Kidney (tissue), 14 donors: ENCODE measurements around the gene GTF2H4. TPM values are rescaled to one million over a fixed set of nuclear protein-coding genes. Genes with fewer than 3 reads are reported as not detected.

ENCODE experiments used
- DNase-seq, 5 donors: peaks; one replicate each; pipeline ENCODE4 v3.0.0-alpha.2; 2013 to 2020
- FAIRE-seq: peaks from 2 replicates; lab custom pipeline; 2012; peaks lifted over from hg19 to GRCh38; lab: Jason Lieb, UNC
- H3K27ac ChIP-seq, 2 donors: one replicate each; pipeline ENCODE4 v1.7.0; 2013; ENCODE audit warnings: low read depth in 2 of 2, low read length in 2 of 2, inconsistent platforms in 1 of 2
- H3K27me3 ChIP-seq: one replicate; pipeline ENCODE4 v1.7.1; 2013; ENCODE audit warnings: low read length, inconsistent platforms; ENCODE audit not compliant: control insufficient read depth, insufficient read depth
- H3K36me3 ChIP-seq, 3 donors: one replicate each; pipeline versions ENCODE4 v1.7.0 to v1.7.1; 2013; ENCODE audit warnings: low read length in 3 of 3, control low read depth in 1 of 3, inconsistent platforms in 1 of 3; ENCODE audit not compliant: insufficient read depth in 3 of 3, control insufficient read depth in 2 of 3
- H3K4me1 ChIP-seq, 3 donors: one replicate each; pipeline versions ENCODE4 v1.7.0 to v1.7.1; 2013; ENCODE audit warnings: low read length in 3 of 3, inconsistent platforms in 1 of 3, low read depth in 1 of 3; ENCODE audit not compliant: control insufficient read depth in 2 of 3, insufficient read depth in 2 of 3
- H3K4me3 ChIP-seq, 3 donors: one replicate each; pipeline versions ENCODE4 v1.7.0 to v1.8.1; 2013; ENCODE audit warnings: low read length in 3 of 3, control low read depth in 1 of 3, inconsistent platforms in 1 of 3
- H3K9ac ChIP-seq, 3 donors: one replicate each; pipeline versions ENCODE4 v1.7.0 to v1.7.1; 2013; ENCODE audit warnings: low read length in 3 of 3, control low read depth in 1 of 3, inconsistent platforms in 1 of 3
- H3K9me3 ChIP-seq, 3 donors: one replicate each; pipeline versions ENCODE4 v1.7.0 to v1.7.1; 2013; ENCODE audit warnings: low read length in 3 of 3, control low read depth in 1 of 3, inconsistent platforms in 1 of 3; ENCODE audit not compliant: control insufficient read depth in 2 of 3, insufficient read depth in 1 of 3
- CTCF ChIP-seq: IDR thresholded peaks from 3 replicates; pipeline ENCODE4 v1.5.1; 2012; ENCODE audit warnings: mild to moderate bottlenecking, moderate library complexity, borderline replicate concordance; ENCODE audit not compliant: insufficient read depth; ENCODE audit errors: extremely low read depth
- intact Hi-C: fragments of 100-400 bp; cut with DNase I; formaldehyde crosslinking; loops from one replicate; pipeline ENCODE4 v1.11.1; 2022
- polyA plus RNA-seq: library from polyadenylated mRNA; stranded (reverse); fragments of 350-450 nt; fragmentation: Illumina TruSeq; extraction: RNeasy Lipid Tissue Mini Kit (QIAGEN cat#74804); gene quantifications from one replicate; pipeline ENCODE4 v1.2.3, GENCODE V29; 2014; ENCODE audit warnings: low read depth, low replicate concordance; ENCODE audit not compliant: insufficient read depth
- total RNA-seq: library from RNA; stranded (reverse); fragmentation: NEBNext Ultra II Directional; extraction: Animal tissue kit (Norgen Biotek cat#: 25700); gene quantifications from one replicate; pipeline ENCODE4 v1.2.1, GENCODE V29; 2021
- donor health status: control.
- donor health status: control.
- donor health status: control.
- donor health status: control.
- donor health status: control.
- donor health status: DM: yes; HTN: yes; CAD: no.
- donor health status: Normal renal cell carcinoma (clear cell type).

Gene GTF2H4
- total and polyA plus RNA-seq, 2 donors from 2014 or later = 20.9 to 39.3 TPM

GRCh38 chr6:30954631-30955366 is 46.8 kb downstream of the GTF2H4 start:
- no peaks in the 10 kb centered on the region for H3K36me3 ChIP-seq
- no peak for TF ChIP-seq CTCF
- no peaks in the 10 kb centered on the region for H3K9me3 ChIP-seq
- H3K4me1 ChIP-seq = no peaks in the 10 kb centered on the region
- FAIRE-seq (no peak), DNase-seq (no peak)
- no peak overlapping the region for H3K27ac ChIP-seq
- H3K4me3 ChIP-seq = peak overlapping the region in 1 of 3 donors; percentile 53
- intact Hi-C loops = no loop called here
- H3K9ac ChIP-seq = peak overlapping the region in 1 of 3 donors; percentile 10
- H3K27me3 ChIP-seq = no peaks in the 10 kb centered on the region

GRCh38 chr6:30955367-30956042 is 47.5 kb downstream of the GTF2H4 start:
- no peak for TF ChIP-seq CTCF
- peak; percentile 81 to 91 (median 82) for DNase-seq
- Histone ChIP-seq H3K4me1 (no peaks in the 10 kb centered on the region), H3K27me3 (no peaks in the 10 kb centered on the region), H3K36me3 (no peaks in the 10 kb centered on the region), H3K9ac (peak overlapping the region; percentile 9 to 29 (median 10)), H3K4me3 (peak overlapping the region; percentile 40 to 53 (median 44)), H3K9me3 (no peaks in the 10 kb centered on the region), H3K27ac (no peak overlapping the region)
- intact Hi-C loops = no loop called here
- FAIRE-seq = no peak

GRCh38 chr6:30957716-30958115 is 49.7 kb downstream of the GTF2H4 start:
- DNase-seq (no peak), FAIRE-seq (no peak)
- TF ChIP-seq CTCF = no peak
- Histone ChIP-seq H3K27me3 (no peaks in the 10 kb centered on the region), H3K27ac (no peak overlapping the region), H3K36me3 (no peaks in the 10 kb centered on the region), H3K4me1 (no peaks in the 10 kb centered on the region), H3K9ac (no peak overlapping the region), H3K4me3 (no peak overlapping the region), H3K9me3 (no peaks in the 10 kb centered on the region)
- intact Hi-C loops = no loop called here
